ENCODE measurements around the gene BEST4. TPM values are rescaled to one million over a fixed set of nuclear protein-coding genes. Genes with fewer than 3 reads are reported as not detected.
"Not testable (repeated sequence)": the region's sequence is repeated elsewhere in the genome, so short reads cannot be mapped to it uniquely, and the experiment has no call there.

Gene BEST4
- polyA plus RNA-seq, 4 donors: 0.69 to 1.3 (median 0.80) TPM

GRCh38 chr1:44803312-44804095 lies 15.5 kb upstream of the BEST4 start:
- DNase-seq (ENCODE audit: low read depth in 4 of 4, low spot score in 3 of 4): no peak

GRCh38 chr1:44803062-44803311 lies 15.0 kb upstream of the BEST4 start:
- no peak for DNase-seq (ENCODE audit: low read depth in 4 of 4, low spot score in 3 of 4)

GRCh38 chr1:44802306-44803061 lies 14.5 kb upstream of the BEST4 start:
- no peak for DNase-seq (ENCODE audit: low read depth in 4 of 4, low spot score in 3 of 4)

- no peak for DNase-seq (ENCODE audit: low read depth in 4 of 4, low spot score in 3 of 4)
Measured at GRCh38 chr1:44801491-44802305, 13.7 kb upstream of the BEST4 start.

- peak; percentile 94 to 97 (median 95) for DNase-seq (ENCODE audit: low read depth in 4 of 4, low spot score in 3 of 4)
Measured at GRCh38 chr1:44799770-44800584, 12.0 kb upstream of the BEST4 start, which contains the start of gene PLK3. Gene PLK3, plus strand, starts transcription at chr1:44800377. Its CDS starts 87 bp downstream, at chr1:44800464.

- DNase-seq (ENCODE audit: low read depth in 4 of 4, low spot score in 3 of 4): no peak
Measured at GRCh38 chr1:44798481-44799365, 10.8 kb upstream of the BEST4 start.

GRCh38 chr1:44797886-44798285 lies 9.9 kb upstream of the BEST4 start:
- not testable (repeated sequence) for DNase-seq (ENCODE audit: low read depth in 4 of 4, low spot score in 3 of 4)

GRCh38 chr1:44792736-44793502 lies 4.9 kb upstream of the BEST4 start:
- DNase-seq (ENCODE audit: low read depth in 4 of 4, low spot score in 3 of 4): no peak

GRCh38 chr1:44790968-44791801 lies 3.2 kb upstream of the BEST4 start:
- DNase-seq (ENCODE audit: low read depth in 4 of 4, low spot score in 3 of 4): no peak

GRCh38 chr1:44787506-44787905 lies 464 bp downstream of the BEST4 start:
- DNase-seq (ENCODE audit: low read depth in 4 of 4, low spot score in 3 of 4): no peak

- no peak for DNase-seq (ENCODE audit: low read depth in 4 of 4, low spot score in 3 of 4)
Measured at GRCh38 chr1:44786841-44787426, 1.0 kb downstream of the BEST4 start.

- DNase-seq (ENCODE audit: low read depth in 4 of 4, low spot score in 3 of 4): no peak
Measured at GRCh38 chr1:44786138-44786840, 1.7 kb downstream of the BEST4 start.

- DNase-seq (ENCODE audit: low read depth in 4 of 4, low spot score in 3 of 4): no peak
Measured at GRCh38 chr1:44785501-44786137, 2.4 kb downstream of the BEST4 start.

GRCh38 chr1:44785029-44785380 lies 3.0 kb downstream of the BEST4 start:
- no peak for DNase-seq (ENCODE audit: low read depth in 4 of 4, low spot score in 3 of 4)

- DNase-seq (ENCODE audit: low read depth in 4 of 4, low spot score in 3 of 4): no peak
Measured at GRCh38 chr1:44784094-44785028, 3.6 kb downstream of the BEST4 start.
